Measurements from ENCODE around the gene TEPSIN. TPM values are rescaled to one million over a fixed set of nuclear protein-coding genes. Genes with fewer than 3 reads are reported as not detected.
"Not testable (repeated sequence)": the region's sequence is repeated elsewhere in the genome, so short reads cannot be mapped to it uniquely, and the experiment has no call there.

TEPSIN gene
- total and polyA plus RNA-seq, 2 donors (not counting 1 experiment from before 2014, with no cell fraction given): 5.6 to 11.2 TPM

DNA sequence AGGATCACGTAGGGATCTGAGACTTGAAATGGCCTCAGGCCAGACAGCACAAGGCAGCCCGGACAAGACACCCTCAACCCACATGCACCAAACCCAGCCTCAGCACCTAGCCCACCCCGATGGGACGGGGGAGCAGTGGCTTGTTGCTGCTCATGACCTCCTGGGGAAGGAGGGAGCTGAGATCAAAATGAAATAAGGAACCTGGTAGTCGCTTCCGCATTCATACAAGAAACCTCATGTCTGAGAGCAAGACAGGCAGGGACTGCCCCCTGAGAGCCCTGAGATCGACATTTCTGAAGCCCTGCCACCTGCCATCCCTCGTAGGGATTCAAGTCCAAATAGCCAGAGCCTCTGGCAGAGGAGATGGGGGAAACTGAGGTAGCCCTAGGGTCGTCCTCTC, 10.4 kb downstream of the TEPSIN start:
- no peak overlapping the region for H2AFZ ChIP-seq (ENCODE audit: low read length)
- H3K9me3 ChIP-seq (ENCODE audit: control insufficient read depth, insufficient read depth, low read depth, low read length): no peaks in the 10 kb centered on the region
- no peaks in the 10 kb centered on the region for H3K27me3 ChIP-seq (ENCODE audit: control insufficient read depth, insufficient read depth, low read length)
- no peak overlapping the region for H3K4me3 ChIP-seq (replicated peaks in 1 of 4; ENCODE audit: control extremely low read depth in 1 of 4, insufficient read depth in 1 of 4, low read depth in 3 of 4, low read length in 4 of 4)
- TF ChIP-seq EZH2 (IDR thresholded peaks at IDR 0.05; ENCODE audit: low read length, missing control alignments): no peak
- TF ChIP-seq, protein P1, sequence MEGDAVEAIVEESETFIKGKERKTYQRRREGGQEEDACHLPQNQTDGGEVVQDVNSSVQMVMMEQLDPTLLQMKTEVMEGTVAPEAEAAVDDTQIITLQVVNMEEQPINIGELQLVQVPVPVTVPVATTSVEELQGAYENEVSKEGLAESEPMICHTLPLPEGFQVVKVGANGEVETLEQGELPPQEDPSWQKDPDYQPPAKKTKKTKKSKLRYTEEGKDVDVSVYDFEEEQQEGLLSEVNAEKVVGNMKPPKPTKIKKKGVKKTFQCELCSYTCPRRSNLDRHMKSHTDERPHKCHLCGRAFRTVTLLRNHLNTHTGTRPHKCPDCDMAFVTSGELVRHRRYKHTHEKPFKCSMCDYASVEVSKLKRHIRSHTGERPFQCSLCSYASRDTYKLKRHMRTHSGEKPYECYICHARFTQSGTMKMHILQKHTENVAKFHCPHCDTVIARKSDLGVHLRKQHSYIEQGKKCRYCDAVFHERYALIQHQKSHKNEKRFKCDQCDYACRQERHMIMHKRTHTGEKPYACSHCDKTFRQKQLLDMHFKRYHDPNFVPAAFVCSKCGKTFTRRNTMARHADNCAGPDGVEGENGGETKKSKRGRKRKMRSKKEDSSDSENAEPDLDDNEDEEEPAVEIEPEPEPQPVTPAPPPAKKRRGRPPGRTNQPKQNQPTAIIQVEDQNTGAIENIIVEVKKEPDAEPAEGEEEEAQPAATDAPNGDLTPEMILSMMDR (conservative IDR thresholded peaks at IDR 0.05 in 1 of 2, IDR thresholded peaks at IDR 0.05 in 1 of 2; ENCODE audit: low read depth in 1 of 2, low read length in 2 of 2): no peak
- no peaks in the 10 kb centered on the region for H3K79me2 ChIP-seq (ENCODE audit: control insufficient read depth, insufficient read depth, low read length)
- H3K27ac ChIP-seq (ENCODE audit: insufficient read depth, low read length): no peak overlapping the region
- no peaks in the 10 kb centered on the region for H4K20me1 ChIP-seq (ENCODE audit: control insufficient read depth, extremely low read depth, insufficient read depth, low read length)
- no peaks in the 10 kb centered on the region for H3K4me1 ChIP-seq (ENCODE audit: control insufficient read depth, extremely low read depth, insufficient read depth, low read length)
- no peak for DNase-seq (ENCODE audit: low read depth in 2 of 2)
- peaks cover 14% of the 10 kb centered on the region for H3K36me3 ChIP-seq (ENCODE audit: control insufficient read depth, insufficient read depth, low read length)
- H3K9ac ChIP-seq (ENCODE audit: insufficient read depth, low read length): no peak overlapping the region
- H3K4me2 ChIP-seq (ENCODE audit: extremely low read depth, insufficient read depth, low read length): no peak overlapping the region

DNA sequence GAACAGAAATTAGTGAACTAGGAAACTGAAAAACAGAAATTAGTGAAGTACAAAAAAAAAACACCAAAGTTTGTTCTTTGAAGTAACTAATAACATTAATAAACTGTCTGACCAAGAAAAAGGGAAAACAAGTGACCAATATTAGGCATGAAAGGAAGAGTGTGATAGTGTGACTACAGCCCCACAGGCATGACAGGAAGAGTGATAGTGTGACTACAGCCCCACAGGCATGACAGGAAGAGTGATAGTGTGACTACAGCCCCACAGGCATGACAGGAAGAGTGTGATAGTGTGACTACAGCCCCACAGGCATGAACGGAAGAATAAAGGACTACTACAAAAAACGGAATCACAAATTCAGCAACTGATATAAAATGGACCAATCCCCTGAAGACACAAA, 11.2 kb downstream of the TEPSIN start:
- H3K36me3 ChIP-seq (ENCODE audit: control insufficient read depth, insufficient read depth, low read length): peaks cover 11% of the 10 kb centered on the region
- not testable (repeated sequence) for H4K20me1 ChIP-seq (ENCODE audit: control insufficient read depth, extremely low read depth, insufficient read depth, low read length); H3K27ac ChIP-seq (ENCODE audit: insufficient read depth, low read length); H3K9ac ChIP-seq (ENCODE audit: insufficient read depth, low read length); H3K4me2 ChIP-seq (ENCODE audit: extremely low read depth, insufficient read depth, low read length); H3K79me2 ChIP-seq (ENCODE audit: control insufficient read depth, insufficient read depth, low read length); H3K9me3 ChIP-seq (ENCODE audit: control insufficient read depth, insufficient read depth, low read depth, low read length); H3K4me3 ChIP-seq (replicated peaks in 1 of 4; ENCODE audit: control extremely low read depth in 1 of 4, insufficient read depth in 1 of 4, low read depth in 3 of 4, low read length in 4 of 4); DNase-seq (ENCODE audit: low read depth in 2 of 2); H3K4me1 ChIP-seq (ENCODE audit: control insufficient read depth, extremely low read depth, insufficient read depth, low read length); H3K27me3 ChIP-seq (ENCODE audit: control insufficient read depth, insufficient read depth, low read length); H2AFZ ChIP-seq (ENCODE audit: low read length)

DNA sequence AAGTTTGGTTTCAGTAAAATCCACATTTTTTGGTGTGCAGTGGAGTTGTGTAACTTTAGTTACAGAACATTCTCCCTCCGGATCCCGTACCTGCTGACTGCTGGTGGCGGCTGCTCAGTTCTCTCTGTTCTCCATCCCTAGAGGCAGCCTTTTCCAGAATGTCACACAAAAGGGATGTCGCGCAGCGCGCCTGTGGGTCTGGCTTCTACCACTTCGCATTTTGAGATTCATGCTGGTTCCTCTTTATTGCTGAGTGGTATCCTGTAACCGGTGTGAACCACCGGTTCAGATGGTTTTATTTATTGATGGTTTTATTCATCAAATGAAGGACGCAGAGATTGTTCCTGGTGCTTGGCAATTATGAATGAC, 15.1 kb downstream of the TEPSIN start:
- H3K9me3 ChIP-seq (ENCODE audit: control insufficient read depth, insufficient read depth, low read depth, low read length): no peaks in the 10 kb centered on the region
- H3K4me3 ChIP-seq (replicated peaks in 1 of 4; ENCODE audit: control extremely low read depth in 1 of 4, insufficient read depth in 1 of 4, low read depth in 3 of 4, low read length in 4 of 4): peak overlapping the region in 3 of 4 experiments; percentile 40 to 61 (median 43)
- H3K27ac ChIP-seq (ENCODE audit: insufficient read depth, low read length): no peak overlapping the region
- peaks cover 4% of the 10 kb centered on the region for H3K4me1 ChIP-seq (ENCODE audit: control insufficient read depth, extremely low read depth, insufficient read depth, low read length)
- TF ChIP-seq EZH2 (IDR thresholded peaks at IDR 0.05; ENCODE audit: low read length, missing control alignments): no peak
- TF ChIP-seq, protein P1 (conservative IDR thresholded peaks at IDR 0.05 in 1 of 2, IDR thresholded peaks at IDR 0.05 in 1 of 2; ENCODE audit: low read depth in 1 of 2, low read length in 2 of 2): no peak
- no peaks in the 10 kb centered on the region for H4K20me1 ChIP-seq (ENCODE audit: control insufficient read depth, extremely low read depth, insufficient read depth, low read length)
- H3K79me2 ChIP-seq (ENCODE audit: control insufficient read depth, insufficient read depth, low read length): no peaks in the 10 kb centered on the region
- peak overlapping the region; percentile 79 for H3K4me2 ChIP-seq (ENCODE audit: extremely low read depth, insufficient read depth, low read length)
- DNase-seq (ENCODE audit: low read depth in 2 of 2): no peak
- H2AFZ ChIP-seq (ENCODE audit: low read length): peak overlapping the region; percentile 92
- H3K27me3 ChIP-seq (ENCODE audit: control insufficient read depth, insufficient read depth, low read length): no peaks in the 10 kb centered on the region
- no peaks in the 10 kb centered on the region for H3K36me3 ChIP-seq (ENCODE audit: control insufficient read depth, insufficient read depth, low read length)
- H3K9ac ChIP-seq (ENCODE audit: insufficient read depth, low read length): no peak overlapping the region

All from fibroblast of lung (primary cell).